Liver (tissue), 9 donors: ENCODE measurements around the gene GATD1. TPM values are rescaled to one million over a fixed set of nuclear protein-coding genes. Genes with fewer than 3 reads are reported as not detected.

Experiments used
- DNase-seq: peaks from one replicate; pipeline ENCODE4 v3.0.0-alpha.2; 2017; ENCODE audit warnings: low spot score
- H3K27ac ChIP-seq, 2 donors: one replicate each; pipeline ENCODE4 v1.7.0; 2013; ENCODE audit warnings: inconsistent platforms in 2 of 2, low read length in 2 of 2, control low read depth in 1 of 2, low read depth in 1 of 2, mild to moderate bottlenecking in 1 of 2
- H3K27me3 ChIP-seq, 4 donors: one replicate each; pipeline versions ENCODE4 v1.6.1 to v1.7.0; 2013; ENCODE audit warnings: low read length in 3 of 4, inconsistent platforms in 1 of 4, mild to moderate bottlenecking in 1 of 4, moderate library complexity in 1 of 4; ENCODE audit not compliant: control insufficient read depth in 4 of 4, insufficient read depth in 4 of 4
- H3K36me3 ChIP-seq, 4 donors: one replicate each; pipeline versions ENCODE4 v1.6.1 to v1.7.0; 2013; ENCODE audit warnings: low read length in 3 of 4, mild to moderate bottlenecking in 3 of 4, low read depth in 1 of 4, moderate library complexity in 1 of 4; ENCODE audit not compliant: control insufficient read depth in 4 of 4, insufficient read depth in 3 of 4
- H3K4me1 ChIP-seq, 4 donors: one replicate each; pipeline versions ENCODE4 v1.6.1 to v1.7.0; 2013; ENCODE audit warnings: low read length in 3 of 4, mild to moderate bottlenecking in 3 of 4, moderate library complexity in 1 of 4; ENCODE audit not compliant: control insufficient read depth in 4 of 4, insufficient read depth in 4 of 4
- H3K4me3 ChIP-seq, 3 donors: one replicate each; pipeline versions ENCODE4 v1.6.1 to v1.7.0; 2013; ENCODE audit warnings: low read length in 3 of 3, control low read depth in 1 of 3, low read depth in 1 of 3, mild to moderate bottlenecking in 1 of 3
- H3K9ac ChIP-seq, 2 donors: one replicate each; pipeline ENCODE4 v1.7.0; 2013; ENCODE audit warnings: low read length in 2 of 2, mild to moderate bottlenecking in 2 of 2, moderate library complexity in 2 of 2, control low read depth in 1 of 2, low read depth in 1 of 2
- H3K9me3 ChIP-seq, 4 donors: one replicate each; pipeline versions ENCODE4 v1.6.1 to v1.7.0; 2013; ENCODE audit warnings: low read length in 3 of 4; ENCODE audit not compliant: control insufficient read depth in 4 of 4
- EGR1 ChIP-seq, 2 donors: IDR thresholded peaks; 2 replicates each; pipeline ENCODE4 v1.6.1; 2016 to 2018; ENCODE audit warnings: antibody characterized with exemption in 2 of 2, low read depth in 2 of 2
- FOXA2 ChIP-seq: IDR thresholded peaks from 2 replicates; pipeline ENCODE4 v1.6.1; 2016; ENCODE audit warnings: antibody characterized with exemption
- GABPA ChIP-seq, 2 donors: IDR thresholded peaks in 1 of 2; conservative IDR thresholded peaks in 1 of 2; 2 replicates each; pipeline ENCODE4 v1.6.1; 2016; ENCODE audit warnings: antibody characterized with exemption in 2 of 2, mild to moderate bottlenecking in 1 of 2, moderate library complexity in 1 of 2
- JUND ChIP-seq, 2 donors: IDR thresholded peaks; 2 replicates each; pipeline ENCODE4 v1.6.1; 2016; ENCODE audit warnings: antibody characterized with exemption in 2 of 2
- REST ChIP-seq: IDR thresholded peaks from 2 replicates; pipeline ENCODE4 v1.6.1; 2016; ENCODE audit warnings: antibody characterized with exemption, mild to moderate bottlenecking
- SP1 ChIP-seq: IDR thresholded peaks from 2 replicates; pipeline ENCODE4 v1.6.1; 2018; ENCODE audit warnings: antibody characterized with exemption, mild to moderate bottlenecking
- ZBTB33 ChIP-seq: IDR thresholded peaks from 2 replicates; pipeline ENCODE4 v1.6.1; 2016; ENCODE audit warnings: antibody characterized with exemption
- WGBS: extraction: QIAGEN DNeasy Blood & Tissue Kit; methylation state at CpG from one replicate; pipeline ENCODE4 v1.1.7; 2013; 5-methylcytosine and 5-hydroxymethylcytosine counted together
- polyA plus RNA-seq, 2 donors: library from polyadenylated mRNA; stranded (reverse) in 1 of 2; unstranded in 1 of 2; fragments of 200-250 nt in 1 of 2; fragments of >200 nt in 1 of 2; fragmentation: Nextera tagmentation in 1 of 2; extraction: Ambion mirVana in 1 of 2; gene quantifications; one replicate each; pipeline versions ENCODE4 v1.2.1 to v1.2.3, GENCODE V29; 2013 to 2015
- total RNA-seq, 2 donors: library from RNA; depleted of rRNA; stranded (reverse); fragments of >200 nt; gene quantifications; one replicate each; pipeline ENCODE4 v1.2.3, GENCODE V29; 2014
- donor health status: healthy.
- donor health status: healthy.
- donor health status: healthy.
- donor health status: healthy.
- donor health status: healthy.

Gene GATD1
- total and polyA plus RNA-seq, 4 donors = 22.7 to 37.2 (median 24.6) TPM

GRCh38 chr11:823441-824291 is 46.4 kb upstream of the GATD1 start:
- Histone ChIP-seq H3K9ac (no peak overlapping the region), H3K4me3 (no peak overlapping the region), H3K36me3 (peaks cover 0 to 15% (median 3%) of the 10 kb centered on the region in 4 donors), H3K27ac (no peak overlapping the region), H3K27me3 (no peaks in the 10 kb centered on the region), H3K4me1 (peaks cover 46 to 83% (median 62%) of the 10 kb centered on the region in 4 donors), H3K9me3 (no peaks in the 10 kb centered on the region)
- TF ChIP-seq GABPA (IDR thresholded peaks at IDR 0.05 in 1 of 2, conservative IDR thresholded peaks at IDR 0.05 in 1 of 2) = no peak
- TF ChIP-seq ZBTB33 = no peak
- TF ChIP-seq REST = no peak
- no peak for TF ChIP-seq EGR1 (IDR thresholded peaks at IDR 0.05; ENCODE audit: low read depth in 2 of 2)
- TF ChIP-seq SP1 = no peak
- no peak for TF ChIP-seq JUND (IDR thresholded peaks at IDR 0.05)
- WGBS = 91% methylated on average over 53 of the region's 53 CpGs
- no peak for DNase-seq

- peaks cover 43 to 69% (median 55%) of the 10 kb centered on the region in 4 donors for H3K4me1 ChIP-seq
- TF ChIP-seq FOXA2 (no peak), GABPA (IDR thresholded peaks at IDR 0.05 in 1 of 2, conservative IDR thresholded peaks at IDR 0.05 in 1 of 2) (no peak), SP1 (peak; percentile 53)
- no peaks in the 10 kb centered on the region for H3K9me3 ChIP-seq
- WGBS = 59% methylated on average over 22 of the region's 22 CpGs
- H3K27ac ChIP-seq = peak overlapping the region; percentile 40 to 57
- H3K4me3 ChIP-seq = peak overlapping the region in 2 of 3 donors; percentile 21 to 42
- DNase-seq = no peak
- H3K36me3 ChIP-seq = peaks cover 0 to 15% (median 3%) of the 10 kb centered on the region in 4 donors
- no peak overlapping the region for H3K9ac ChIP-seq
- H3K27me3 ChIP-seq = no peaks in the 10 kb centered on the region
Observed at GRCh38 chr11:821512-822371, 44.5 kb upstream of the GATD1 start.
